OCI-LY3 (cell line): ENCODE data around the gene KCNN3.

ENCODE experiments used
- EZH2phosphoT487 ChIP-seq: fragments of 200-600 bp; shearing (Covaris generic); IDR thresholded peaks from 2 replicates; pipeline ENCODE4 v1.6.1; 2018; ENCODE audit warnings: antibody characterized with exemption, mixed run types, low read depth
- TF ChIP-seq, protein P1 (sequence below): fragments of 200-600, 300-600 bp; sonication (generic); IDR thresholded peaks from 2 replicates; pipeline ENCODE4 v1.5.1; 2014; ENCODE audit warnings: antibody characterized with exemption, low read length, low read depth

DNA sequence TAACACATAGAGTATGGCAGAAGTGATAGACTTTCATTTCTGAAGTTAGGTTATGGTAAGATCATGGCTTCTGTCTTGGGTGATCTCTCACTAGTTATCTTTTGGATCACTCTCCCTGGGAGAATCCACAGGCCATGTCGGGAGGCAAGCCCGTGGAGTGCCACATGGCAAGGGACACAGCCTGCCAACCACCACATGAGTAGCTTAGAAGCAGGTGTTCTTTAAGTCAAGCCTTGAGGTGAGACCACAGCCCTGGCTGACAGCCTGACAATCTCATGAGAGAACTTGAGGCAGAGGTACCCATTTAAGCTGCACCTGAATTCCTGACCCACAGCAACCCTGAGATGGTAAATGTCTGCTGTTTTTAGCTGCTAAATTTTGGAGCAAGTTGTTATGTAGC lies 130.4 kb downstream of the KCNN3 start:
- TF ChIP-seq, protein P1, sequence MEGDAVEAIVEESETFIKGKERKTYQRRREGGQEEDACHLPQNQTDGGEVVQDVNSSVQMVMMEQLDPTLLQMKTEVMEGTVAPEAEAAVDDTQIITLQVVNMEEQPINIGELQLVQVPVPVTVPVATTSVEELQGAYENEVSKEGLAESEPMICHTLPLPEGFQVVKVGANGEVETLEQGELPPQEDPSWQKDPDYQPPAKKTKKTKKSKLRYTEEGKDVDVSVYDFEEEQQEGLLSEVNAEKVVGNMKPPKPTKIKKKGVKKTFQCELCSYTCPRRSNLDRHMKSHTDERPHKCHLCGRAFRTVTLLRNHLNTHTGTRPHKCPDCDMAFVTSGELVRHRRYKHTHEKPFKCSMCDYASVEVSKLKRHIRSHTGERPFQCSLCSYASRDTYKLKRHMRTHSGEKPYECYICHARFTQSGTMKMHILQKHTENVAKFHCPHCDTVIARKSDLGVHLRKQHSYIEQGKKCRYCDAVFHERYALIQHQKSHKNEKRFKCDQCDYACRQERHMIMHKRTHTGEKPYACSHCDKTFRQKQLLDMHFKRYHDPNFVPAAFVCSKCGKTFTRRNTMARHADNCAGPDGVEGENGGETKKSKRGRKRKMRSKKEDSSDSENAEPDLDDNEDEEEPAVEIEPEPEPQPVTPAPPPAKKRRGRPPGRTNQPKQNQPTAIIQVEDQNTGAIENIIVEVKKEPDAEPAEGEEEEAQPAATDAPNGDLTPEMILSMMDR: no peak
- TF ChIP-seq EZH2phosphoT487: no peak
